ENCODE measurements around the gene SPINK8.

The SPINK8 gene

DNA sequence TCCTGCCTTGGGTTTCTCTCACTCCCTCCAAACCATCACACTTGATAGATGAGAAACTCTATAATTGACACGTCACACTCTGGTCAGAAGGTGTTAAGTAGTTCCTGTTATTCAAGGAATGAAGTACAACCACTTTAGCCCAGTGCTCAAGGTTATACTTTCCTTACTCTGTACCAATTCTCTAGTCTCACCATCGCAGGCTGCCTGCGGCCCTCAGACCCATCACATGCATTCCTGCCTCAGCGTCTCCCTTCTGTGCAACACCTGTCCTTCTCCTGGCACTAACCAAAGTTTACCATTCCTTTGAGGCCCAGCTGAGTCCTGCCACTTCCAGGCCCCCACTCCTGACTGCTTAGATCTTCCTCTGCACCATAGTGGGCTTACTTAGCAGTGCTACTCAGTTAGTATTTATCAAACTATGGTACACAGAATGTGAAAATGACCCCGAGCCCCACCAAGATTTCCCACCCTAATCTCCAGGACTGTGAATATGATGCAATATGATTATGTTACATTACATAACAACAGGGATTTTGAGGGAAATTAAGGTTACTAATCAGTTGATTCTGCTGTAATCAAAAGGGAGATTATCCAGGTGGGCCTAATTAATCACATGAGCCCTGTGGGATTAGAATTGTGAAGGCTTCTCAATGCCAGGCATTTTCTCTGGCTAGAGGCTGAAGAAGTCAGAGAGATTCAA, 36.2 kb downstream of the SPINK8 start:
- H3K9me3 ChIP-seq (ENCODE audit: control insufficient read depth, insufficient read depth, low read length) = no peaks in the 10 kb centered on the region
- peaks cover 58% of the 10 kb centered on the region for H3K36me3 ChIP-seq (ENCODE audit: control insufficient read depth, insufficient read depth, low read length)
- no peaks in the 10 kb centered on the region for H3K4me1 ChIP-seq (ENCODE audit: control insufficient read depth, insufficient read depth, low read length)
- no peak overlapping the region for H3K4me3 ChIP-seq (ENCODE audit: low read depth, low read length)
- no peaks in the 10 kb centered on the region for H3K27me3 ChIP-seq (ENCODE audit: control insufficient read depth, insufficient read depth, low read length)
- H3K27ac ChIP-seq (ENCODE audit: low read depth, low read length) = no peak overlapping the region
- no peak overlapping the region for H3K9ac ChIP-seq (ENCODE audit: low read depth, low read length)

DNA sequence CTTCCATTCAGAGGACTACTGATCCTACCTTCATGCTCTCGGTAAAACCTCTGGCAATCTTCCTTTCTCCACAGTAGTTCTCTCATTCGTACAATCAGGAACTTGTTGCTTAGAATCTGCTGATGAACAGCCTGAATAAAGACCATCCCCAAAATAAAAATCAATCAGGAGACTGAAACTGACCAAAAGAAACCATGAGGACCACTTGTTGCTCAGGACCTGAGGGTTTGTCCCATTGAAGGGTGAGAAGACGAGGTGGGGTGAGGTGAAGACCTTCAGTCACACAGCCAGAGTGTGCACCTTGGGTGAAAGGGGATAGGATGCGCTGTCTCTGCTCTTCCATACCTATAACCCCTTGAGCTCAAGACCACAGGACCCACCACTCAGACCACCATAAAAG, 36.8 kb downstream of the SPINK8 start:
- Histone ChIP-seq H3K4me1 (ENCODE audit: control insufficient read depth, insufficient read depth, low read length) (no peaks in the 10 kb centered on the region), H3K27ac (ENCODE audit: low read depth, low read length) (no peak overlapping the region), H3K36me3 (ENCODE audit: control insufficient read depth, insufficient read depth, low read length) (peaks cover 58% of the 10 kb centered on the region), H3K9me3 (ENCODE audit: control insufficient read depth, insufficient read depth, low read length) (no peaks in the 10 kb centered on the region), H3K27me3 (ENCODE audit: control insufficient read depth, insufficient read depth, low read length) (no peaks in the 10 kb centered on the region), H3K4me3 (ENCODE audit: low read depth, low read length) (no peak overlapping the region), H3K9ac (ENCODE audit: low read depth, low read length) (no peak overlapping the region)

DNA sequence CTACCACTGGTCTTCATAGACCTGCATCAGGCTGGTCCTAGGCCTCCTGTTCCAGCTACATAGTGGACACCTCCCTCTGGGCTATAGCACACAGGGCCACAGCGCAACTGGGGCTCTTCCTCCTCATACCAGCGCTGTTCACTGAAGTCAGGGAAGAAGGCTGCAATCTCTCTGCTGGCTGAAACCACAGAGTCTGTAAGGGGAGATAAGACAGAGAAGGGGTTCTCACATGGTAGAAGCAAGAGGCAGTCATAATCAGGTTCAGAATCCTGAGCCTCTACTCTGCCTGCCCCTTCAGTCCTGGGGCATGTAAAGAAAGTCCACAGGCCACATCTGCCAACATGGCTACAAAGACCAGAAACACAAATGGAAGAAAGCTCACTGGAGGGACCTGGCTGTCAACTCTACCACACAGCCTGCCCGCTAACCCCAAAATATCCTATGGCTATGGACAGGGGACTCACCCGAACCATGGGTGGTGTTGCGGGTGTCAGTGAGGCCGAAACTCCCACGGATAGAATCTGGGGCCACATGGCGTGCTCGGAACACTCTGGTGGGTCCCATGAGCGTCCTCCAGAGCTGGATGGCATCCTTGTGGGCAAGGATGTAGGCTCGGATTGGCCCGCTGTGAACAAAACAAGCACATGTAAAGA, 38.7 kb downstream of the SPINK8 start:
- H3K27ac ChIP-seq (ENCODE audit: low read depth, low read length) = no peak overlapping the region
- H3K9ac ChIP-seq (ENCODE audit: low read depth, low read length) = no peak overlapping the region
- H3K4me3 ChIP-seq (ENCODE audit: low read depth, low read length) = no peak overlapping the region
- no peaks in the 10 kb centered on the region for H3K27me3 ChIP-seq (ENCODE audit: control insufficient read depth, insufficient read depth, low read length)
- no peaks in the 10 kb centered on the region for H3K4me1 ChIP-seq (ENCODE audit: control insufficient read depth, insufficient read depth, low read length)
- H3K9me3 ChIP-seq (ENCODE audit: control insufficient read depth, insufficient read depth, low read length) = no peaks in the 10 kb centered on the region
- peaks cover 58% of the 10 kb centered on the region for H3K36me3 ChIP-seq (ENCODE audit: control insufficient read depth, insufficient read depth, low read length)

DNA sequence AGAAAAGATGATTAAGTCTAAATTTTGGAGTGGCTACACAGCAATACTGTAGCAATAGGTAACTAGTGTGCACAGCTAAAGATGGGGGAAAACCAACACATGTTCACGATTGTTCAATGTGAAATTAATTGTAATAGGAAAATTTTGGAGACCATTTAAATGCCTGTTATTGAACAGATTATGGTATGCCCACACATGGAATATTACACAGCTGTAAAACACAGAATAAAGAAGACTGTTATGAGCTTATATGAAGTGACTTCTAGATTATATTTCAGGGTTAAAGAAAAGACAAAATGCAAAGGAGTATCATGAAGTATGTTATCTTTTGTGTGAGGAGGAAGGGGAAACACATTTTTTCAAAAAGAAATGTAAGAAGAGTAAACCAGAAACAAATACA, 43.8 kb downstream of the SPINK8 start:
- Histone ChIP-seq H3K4me3 (ENCODE audit: low read depth, low read length) (no peak overlapping the region), H3K27ac (ENCODE audit: low read depth, low read length) (no peak overlapping the region), H3K36me3 (ENCODE audit: control insufficient read depth, insufficient read depth, low read length) (peaks cover 27% of the 10 kb centered on the region), H3K9ac (ENCODE audit: low read depth, low read length) (no peak overlapping the region), H3K27me3 (ENCODE audit: control insufficient read depth, insufficient read depth, low read length) (no peaks in the 10 kb centered on the region), H3K9me3 (ENCODE audit: control insufficient read depth, insufficient read depth, low read length) (no peaks in the 10 kb centered on the region; the same call in 1 of the 2 replicates), H3K4me1 (ENCODE audit: control insufficient read depth, insufficient read depth, low read length) (no peaks in the 10 kb centered on the region)

DNA sequence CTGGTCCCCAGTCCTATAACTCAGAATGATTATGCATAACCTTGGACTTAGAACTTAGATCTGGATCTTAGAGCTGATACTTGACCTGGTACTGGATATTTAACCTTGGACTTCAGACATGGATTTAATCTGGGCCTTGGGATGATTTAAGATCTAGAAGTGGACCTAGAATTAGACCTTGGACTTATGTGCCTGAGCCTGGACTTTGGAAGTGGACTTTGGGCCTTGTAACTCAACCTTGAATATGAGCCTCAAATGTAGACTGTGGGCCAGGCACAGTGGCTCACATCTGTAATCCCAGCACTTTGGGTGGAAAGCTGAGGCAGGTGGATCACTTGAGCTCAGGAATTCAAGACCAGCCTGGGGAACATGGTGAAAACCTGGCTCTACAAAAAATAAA, 46.4 kb downstream of the SPINK8 start:
- Histone ChIP-seq H3K27me3 (ENCODE audit: control insufficient read depth, insufficient read depth, low read length) (no peaks in the 10 kb centered on the region), H3K27ac (ENCODE audit: low read depth, low read length) (no peak overlapping the region), H3K9me3 (ENCODE audit: control insufficient read depth, insufficient read depth, low read length) (no peaks in the 10 kb centered on the region; the same call in 1 of the 2 replicates), H3K4me1 (ENCODE audit: control insufficient read depth, insufficient read depth, low read length) (no peaks in the 10 kb centered on the region), H3K36me3 (ENCODE audit: control insufficient read depth, insufficient read depth, low read length) (0 out of 2 replicates have a peak, but pooled peaks cover 10% of the 10 kb centered on the region), H3K9ac (ENCODE audit: low read depth, low read length) (no peak overlapping the region), H3K4me3 (ENCODE audit: low read depth, low read length) (no peak overlapping the region)

DNA sequence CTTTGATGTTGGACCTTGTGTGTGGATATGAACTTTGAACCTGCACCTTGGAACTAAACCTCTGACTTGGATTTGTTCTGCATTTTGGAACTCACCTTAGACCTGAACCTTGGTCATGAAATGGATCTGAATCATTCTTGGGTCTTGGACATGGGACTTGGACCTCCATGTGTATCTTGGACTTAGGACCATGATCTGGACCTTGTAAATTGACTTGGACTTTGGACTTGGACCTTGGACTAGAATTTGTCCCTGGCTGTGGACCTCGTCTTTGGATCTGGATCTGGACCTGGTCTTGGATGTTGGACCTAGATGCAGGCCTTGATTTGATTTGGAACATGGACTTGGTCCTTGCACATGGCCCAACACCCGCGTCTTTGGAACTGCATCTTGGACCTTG, 47.2 kb downstream of the SPINK8 start:
- no peaks in the 10 kb centered on the region for H3K27me3 ChIP-seq (ENCODE audit: control insufficient read depth, insufficient read depth, low read length)
- no peaks in the 10 kb centered on the region for H3K4me1 ChIP-seq (ENCODE audit: control insufficient read depth, insufficient read depth, low read length)
- H3K36me3 ChIP-seq (ENCODE audit: control insufficient read depth, insufficient read depth, low read length) = 0 out of 2 replicates have a peak, but pooled peaks cover 10% of the 10 kb centered on the region
- H3K9me3 ChIP-seq (ENCODE audit: control insufficient read depth, insufficient read depth, low read length) = no peaks in the 10 kb centered on the region; the same call in 1 of the 2 replicates
- no peak overlapping the region for H3K9ac ChIP-seq (ENCODE audit: low read depth, low read length)
- no peak overlapping the region for H3K4me3 ChIP-seq (ENCODE audit: low read depth, low read length)
- H3K27ac ChIP-seq (ENCODE audit: low read depth, low read length) = no peak overlapping the region

DNA sequence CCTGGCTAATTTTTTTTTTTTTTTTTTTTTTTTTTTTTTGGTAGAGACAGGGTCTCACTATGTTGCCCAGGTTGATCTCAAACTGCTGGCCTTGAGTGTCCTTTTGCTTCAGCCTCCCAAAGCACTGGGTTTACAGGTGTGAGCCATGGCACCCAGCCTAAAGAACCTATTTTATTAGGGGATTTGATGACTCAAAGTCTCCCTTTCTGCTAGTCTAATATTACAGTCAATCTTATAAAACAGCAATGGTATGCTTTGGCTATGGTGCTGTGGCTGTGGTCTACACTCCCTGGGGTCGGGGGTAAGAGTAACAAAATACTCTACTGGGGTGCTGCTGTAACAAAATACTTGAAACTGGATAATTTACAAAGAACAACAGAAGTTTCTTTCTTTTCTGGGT, 47.8 kb downstream of the SPINK8 start:
- 0 out of 2 replicates have a peak, but pooled peaks cover 10% of the 10 kb centered on the region for H3K36me3 ChIP-seq (ENCODE audit: control insufficient read depth, insufficient read depth, low read length)
- H3K27ac ChIP-seq (ENCODE audit: low read depth, low read length) = no peak overlapping the region
- H3K27me3 ChIP-seq (ENCODE audit: control insufficient read depth, insufficient read depth, low read length) = no peaks in the 10 kb centered on the region
- H3K4me1 ChIP-seq (ENCODE audit: control insufficient read depth, insufficient read depth, low read length) = no peaks in the 10 kb centered on the region
- H3K9ac ChIP-seq (ENCODE audit: low read depth, low read length) = no peak overlapping the region
- no peak overlapping the region for H3K4me3 ChIP-seq (ENCODE audit: low read depth, low read length)
- no peaks in the 10 kb centered on the region; the same call in 1 of the 2 replicates for H3K9me3 ChIP-seq (ENCODE audit: control insufficient read depth, insufficient read depth, low read length)

DNA sequence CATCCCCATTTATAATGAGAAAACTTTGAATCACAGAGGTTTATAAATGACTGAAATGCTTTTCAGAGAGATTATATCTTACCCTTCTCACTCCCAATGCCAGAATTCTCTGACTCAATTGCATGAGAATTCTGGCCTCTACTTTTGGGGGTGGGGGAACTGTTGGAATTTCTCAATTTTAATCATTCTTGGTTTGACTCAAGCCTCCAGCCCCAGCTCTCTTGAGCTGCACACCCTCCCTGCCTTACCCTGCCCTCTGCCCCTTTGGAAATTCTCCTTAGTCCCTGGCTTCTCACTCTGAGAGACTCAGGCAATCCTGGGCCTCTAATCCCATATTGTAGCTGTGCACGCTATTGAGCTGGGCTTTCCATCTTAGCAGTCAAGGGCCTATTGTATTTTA, 48.3 kb downstream of the SPINK8 start:
- H3K4me3 ChIP-seq (ENCODE audit: low read depth, low read length) = no peak overlapping the region
- H3K27ac ChIP-seq (ENCODE audit: low read depth, low read length) = no peak overlapping the region
- H3K27me3 ChIP-seq (ENCODE audit: control insufficient read depth, insufficient read depth, low read length) = no peaks in the 10 kb centered on the region
- no peaks in the 10 kb centered on the region for H3K4me1 ChIP-seq (ENCODE audit: control insufficient read depth, insufficient read depth, low read length)
- no peak overlapping the region for H3K9ac ChIP-seq (ENCODE audit: low read depth, low read length)
- no peaks in the 10 kb centered on the region; the same call in 1 of the 2 replicates for H3K9me3 ChIP-seq (ENCODE audit: control insufficient read depth, insufficient read depth, low read length)
- H3K36me3 ChIP-seq (ENCODE audit: control insufficient read depth, insufficient read depth, low read length) = 0 out of 2 replicates have a peak, but pooled peaks cover 10% of the 10 kb centered on the region

DNA sequence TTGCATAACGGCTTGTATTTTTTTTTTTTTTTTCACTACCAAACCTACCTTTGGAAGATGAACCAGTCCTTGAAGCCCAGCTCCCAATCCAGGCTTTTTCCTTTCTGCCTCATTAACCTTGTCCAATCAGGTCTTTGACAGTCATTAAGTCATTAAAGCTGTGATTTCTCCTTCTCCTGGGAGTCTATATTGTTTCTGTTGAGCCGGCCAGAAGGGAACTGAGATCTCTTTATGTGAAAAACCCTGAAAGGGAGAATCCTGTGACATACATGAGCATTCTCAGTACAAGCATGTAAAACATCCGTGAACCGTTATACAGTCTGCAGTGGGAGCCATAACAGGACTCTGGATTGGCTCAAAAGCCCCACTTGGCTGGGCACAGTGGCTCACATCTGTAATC, 52.6 kb downstream of the SPINK8 start:
- 0 out of 2 replicates have a peak, but pooled peaks cover 4% of the 10 kb centered on the region for H3K36me3 ChIP-seq (ENCODE audit: control insufficient read depth, insufficient read depth, low read length)
- peaks cover 38% of the 10 kb centered on the region for H3K4me1 ChIP-seq (ENCODE audit: control insufficient read depth, insufficient read depth, low read length)

DNA sequence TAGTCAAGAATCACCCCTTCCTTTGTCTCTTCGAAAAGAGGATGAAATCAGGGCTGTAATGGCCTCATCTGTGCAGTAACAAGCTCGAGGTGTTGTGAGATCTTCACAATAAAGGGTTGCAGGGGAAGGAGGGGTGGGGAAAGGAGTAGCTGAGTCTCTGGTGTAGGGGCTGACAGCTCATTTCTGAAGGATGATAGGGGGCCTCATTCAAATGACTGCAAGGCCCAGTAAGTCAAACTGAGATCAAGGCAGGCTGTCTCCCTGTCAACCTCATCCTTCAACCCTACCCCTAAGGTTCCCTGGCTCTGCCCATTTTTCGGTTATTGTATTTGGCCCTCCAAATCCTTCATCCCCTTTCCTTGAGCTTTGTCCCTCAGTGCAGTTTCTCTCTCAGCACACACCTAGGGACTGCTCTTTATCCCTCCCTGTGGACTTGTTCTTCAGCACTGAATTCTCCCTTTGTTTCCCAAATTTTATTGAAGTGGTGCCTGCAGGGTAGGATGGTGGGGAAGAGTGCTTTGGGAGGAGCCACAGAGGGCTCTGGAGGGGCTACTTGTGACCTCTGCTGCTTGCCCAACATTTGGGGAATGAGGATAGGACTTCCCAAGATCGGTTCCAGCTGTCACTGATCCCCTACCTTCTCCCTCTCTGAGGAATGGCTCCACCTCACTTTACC, 54.4 kb downstream of the SPINK8 start:
- peaks cover 43% of the 10 kb centered on the region for H3K4me1 ChIP-seq (ENCODE audit: control insufficient read depth, insufficient read depth, low read length)
- H3K9ac ChIP-seq (ENCODE audit: low read depth, low read length) = no peak overlapping the region
- peak overlapping the region; percentile 71 for H3K27ac ChIP-seq (ENCODE audit: low read depth, low read length)
- no peaks in the 10 kb centered on the region for H3K27me3 ChIP-seq (ENCODE audit: control insufficient read depth, insufficient read depth, low read length)
- 0 out of 2 replicates have a peak, but pooled peaks cover 5% of the 10 kb centered on the region for H3K36me3 ChIP-seq (ENCODE audit: control insufficient read depth, insufficient read depth, low read length)
- peak overlapping the region; percentile 23; the same call in 1 of the 2 replicates for H3K4me3 ChIP-seq (ENCODE audit: low read depth, low read length)
- H3K9me3 ChIP-seq (ENCODE audit: control insufficient read depth, insufficient read depth, low read length) = no peaks in the 10 kb centered on the region

More for the DNA sequence above, 52.6 kb downstream of the SPINK8 start:
- H3K9me3 ChIP-seq (ENCODE audit: control insufficient read depth, insufficient read depth, low read length) = no peaks in the 10 kb centered on the region
- H3K9ac ChIP-seq (ENCODE audit: low read depth, low read length) = no peak overlapping the region
- H3K27ac ChIP-seq (ENCODE audit: low read depth, low read length) = no peak overlapping the region
- no peak overlapping the region for H3K4me3 ChIP-seq (ENCODE audit: low read depth, low read length)
- H3K27me3 ChIP-seq (ENCODE audit: control insufficient read depth, insufficient read depth, low read length) = no peaks in the 10 kb centered on the region

Measured in HUES48 (cell line).